ENCODE data around the gene XYLB.
A peak's percentile ranks its signal among the peaks of the same experiment; 100 is the strongest.

The XYLB gene

DNA sequence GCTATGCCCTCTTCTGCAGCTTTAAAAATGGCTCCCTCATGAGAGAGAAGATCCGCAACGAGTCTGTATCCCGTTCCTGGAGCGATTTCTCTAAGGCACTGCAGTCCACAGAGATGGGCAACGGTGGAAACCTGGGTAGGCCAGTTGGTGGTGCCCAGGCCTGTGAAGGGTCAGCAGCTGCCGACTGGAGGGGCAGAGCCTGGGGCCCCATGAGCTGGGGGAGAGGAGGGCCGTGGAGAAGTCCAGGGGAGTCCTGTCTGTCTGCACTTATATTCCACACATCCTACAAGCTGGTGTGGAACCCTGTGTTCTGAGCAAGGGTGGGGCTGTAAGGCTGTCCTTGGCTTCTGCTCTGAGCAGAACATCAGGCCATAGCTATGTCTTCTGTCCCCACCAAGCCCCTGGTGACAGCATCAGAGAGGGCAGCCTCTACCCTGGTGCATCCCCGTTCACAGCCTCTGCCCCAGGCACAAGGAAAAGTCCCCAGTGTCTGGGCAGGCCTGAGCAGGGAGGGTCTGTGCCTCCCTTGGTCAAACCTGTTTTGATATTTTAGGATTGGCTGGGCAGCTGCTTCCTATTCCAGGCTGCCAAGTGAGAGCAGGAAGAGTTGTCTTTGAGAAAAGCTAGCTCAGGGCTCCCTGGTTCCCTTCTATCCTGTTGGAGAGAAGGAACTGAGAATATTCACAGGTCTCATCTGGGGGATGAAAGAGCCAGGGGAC, 29.7 kb downstream of the XYLB start:
- H3K27ac ChIP-seq (ENCODE audit: low read depth, low read length): no peak overlapping the region
- H3K9ac ChIP-seq (ENCODE audit: low read depth, low read length): no peak overlapping the region
- H3K27me3 ChIP-seq (ENCODE audit: control insufficient read depth, insufficient read depth, low read length): no peaks in the 10 kb centered on the region
- H3K4me1 ChIP-seq (ENCODE audit: control insufficient read depth, insufficient read depth, low read length): no peaks in the 10 kb centered on the region
- no peak overlapping the region for H3K4me3 ChIP-seq (ENCODE audit: low read depth, low read length)
- peaks cover 4% of the 10 kb centered on the region; the same call in 1 of the 2 replicates for H3K9me3 ChIP-seq (ENCODE audit: control insufficient read depth, insufficient read depth, low read length)
- peaks cover 30% of the 10 kb centered on the region for H3K36me3 ChIP-seq (ENCODE audit: control insufficient read depth, insufficient read depth, low read length)

DNA sequence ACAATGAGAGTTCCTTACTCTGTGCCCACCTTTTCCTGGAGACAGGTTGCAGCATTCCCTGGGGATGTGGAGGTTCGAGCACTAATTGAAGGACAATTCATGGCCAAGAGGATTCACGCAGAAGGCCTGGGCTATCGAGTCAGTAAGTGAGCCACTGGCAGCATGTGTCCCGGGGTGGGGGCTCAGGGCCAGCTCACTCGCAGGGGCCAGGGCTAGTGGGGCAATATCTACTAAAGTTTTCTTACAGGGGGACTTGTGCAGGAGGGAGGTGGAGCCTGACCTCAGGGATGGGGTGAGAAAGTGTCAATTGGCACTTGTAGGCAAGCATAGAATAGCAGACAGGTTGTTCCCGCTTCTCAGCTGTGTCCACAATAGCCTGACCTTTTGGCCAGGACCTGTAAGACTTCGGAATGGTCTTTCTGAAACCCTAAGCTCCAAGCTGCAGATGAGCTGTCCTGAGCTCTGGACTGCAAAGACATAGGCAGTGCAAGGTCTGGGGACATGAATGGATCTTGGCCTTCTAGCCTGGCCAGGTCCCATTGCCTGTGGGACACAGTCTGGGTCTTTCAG, 32.7 kb downstream of the XYLB start:
- no peak overlapping the region for H3K4me3 ChIP-seq (ENCODE audit: low read depth, low read length)
- no peaks in the 10 kb centered on the region for H3K4me1 ChIP-seq (ENCODE audit: control insufficient read depth, insufficient read depth, low read length)
- no peak overlapping the region for H3K27ac ChIP-seq (ENCODE audit: low read depth, low read length)
- H3K36me3 ChIP-seq (ENCODE audit: control insufficient read depth, insufficient read depth, low read length): peaks cover 30% of the 10 kb centered on the region
- peaks cover 4% of the 10 kb centered on the region; the same call in 1 of the 2 replicates for H3K9me3 ChIP-seq (ENCODE audit: control insufficient read depth, insufficient read depth, low read length)
- H3K27me3 ChIP-seq (ENCODE audit: control insufficient read depth, insufficient read depth, low read length): no peaks in the 10 kb centered on the region
- H3K9ac ChIP-seq (ENCODE audit: low read depth, low read length): no peak overlapping the region

- Histone ChIP-seq H3K27ac (ENCODE audit: low read depth, low read length) (peak overlapping the region; percentile 27), H3K27me3 (ENCODE audit: control insufficient read depth, insufficient read depth, low read length) (no peaks in the 10 kb centered on the region), H3K4me3 (ENCODE audit: low read depth, low read length) (no peak overlapping the region), H3K9me3 (ENCODE audit: control insufficient read depth, insufficient read depth, low read length) (peaks cover 4% of the 10 kb centered on the region; the same call in 1 of the 2 replicates), H3K9ac (ENCODE audit: low read depth, low read length) (no peak overlapping the region), H3K36me3 (ENCODE audit: control insufficient read depth, insufficient read depth, low read length) (peaks cover 21% of the 10 kb centered on the region), H3K4me1 (ENCODE audit: control insufficient read depth, insufficient read depth, low read length) (no peaks in the 10 kb centered on the region)
These were observed 36.0 kb downstream of the XYLB start for GRCh38 chr3:38382506-38383080.

DNA sequence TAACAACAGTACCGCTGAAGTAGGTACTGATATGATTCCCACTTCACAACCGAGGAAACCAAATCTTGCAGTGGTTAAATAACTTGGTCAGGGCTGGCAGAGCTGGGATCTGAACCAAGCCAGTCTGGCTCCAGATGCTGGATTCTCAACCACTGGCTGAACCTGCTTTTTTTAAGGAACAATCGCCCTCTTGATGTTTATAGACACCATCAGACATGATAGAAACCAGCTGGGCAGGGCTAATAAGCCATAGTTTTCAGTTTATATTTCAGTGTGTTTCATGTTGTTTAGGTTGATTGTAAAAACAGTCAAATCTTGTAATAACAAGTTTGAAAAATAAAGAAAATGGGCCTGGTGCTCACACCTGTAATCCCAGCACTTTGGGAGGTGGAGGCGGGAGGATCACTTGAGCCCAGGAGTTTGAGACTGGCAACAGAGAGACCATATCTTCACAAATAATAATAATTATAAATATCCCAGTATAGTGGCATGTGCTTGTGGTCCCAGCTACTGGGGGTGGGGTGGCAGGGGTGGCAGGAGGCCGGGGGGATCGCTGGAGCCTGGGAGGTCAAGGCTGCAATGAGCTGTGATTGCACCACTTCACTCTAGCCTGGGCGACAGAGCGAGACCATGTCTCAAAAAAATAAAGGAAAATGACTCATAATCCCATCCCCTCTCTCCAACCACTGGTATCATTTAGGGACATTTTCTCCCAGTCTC, 36.7 kb downstream of the XYLB start:
- Histone ChIP-seq H3K36me3 (ENCODE audit: control insufficient read depth, insufficient read depth, low read length) (peaks cover 16% of the 10 kb centered on the region; the same call in 1 of the 2 replicates), H3K9me3 (ENCODE audit: control insufficient read depth, insufficient read depth, low read length) (peaks cover 7% of the 10 kb centered on the region; the same call in 1 of the 2 replicates), H3K27me3 (ENCODE audit: control insufficient read depth, insufficient read depth, low read length) (no peaks in the 10 kb centered on the region), H3K27ac (ENCODE audit: low read depth, low read length) (no peak overlapping the region), H3K4me3 (ENCODE audit: low read depth, low read length) (no peak overlapping the region), H3K9ac (ENCODE audit: low read depth, low read length) (no peak overlapping the region), H3K4me1 (ENCODE audit: control insufficient read depth, insufficient read depth, low read length) (no peaks in the 10 kb centered on the region)

DNA sequence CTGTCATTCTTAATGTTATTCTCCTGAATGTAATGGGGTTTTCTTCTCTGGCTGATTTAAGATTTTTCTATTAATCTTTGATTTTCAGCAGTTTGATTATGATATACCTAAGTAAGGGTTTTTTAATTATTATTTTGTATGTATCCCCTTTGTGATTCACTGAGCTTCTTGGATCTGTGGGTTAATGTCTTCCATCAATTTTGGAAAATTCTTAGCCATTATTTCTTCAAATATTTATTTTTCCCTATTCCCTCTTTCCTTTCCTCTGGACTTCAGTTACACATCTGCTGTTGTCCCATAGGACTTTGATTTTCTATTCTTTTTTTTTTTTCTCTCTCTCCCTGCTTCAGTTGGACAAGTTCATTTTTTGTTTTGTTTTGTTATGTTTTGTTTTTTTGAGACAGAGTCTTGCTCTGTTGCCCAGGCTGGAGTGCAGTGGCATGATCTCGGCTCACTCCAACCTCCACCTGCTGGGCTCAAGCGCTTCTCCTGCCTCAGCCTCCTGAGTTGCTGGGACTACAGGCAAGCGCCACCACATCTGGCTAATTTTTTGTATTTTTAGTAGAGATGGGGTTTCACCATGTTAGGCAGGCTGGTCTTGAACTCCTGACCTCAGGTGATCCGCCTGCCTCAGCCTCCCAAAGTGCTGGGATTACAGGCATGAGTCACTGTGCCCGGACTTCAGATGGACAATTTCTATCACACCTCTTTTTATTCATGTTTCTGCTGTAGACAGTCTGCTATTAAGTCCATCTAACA, 40.6 kb downstream of the XYLB start:
- H3K27ac ChIP-seq (ENCODE audit: low read depth, low read length): no peak overlapping the region
- 0 out of 2 replicates have a peak, but pooled peaks cover 3% of the 10 kb centered on the region for H3K36me3 ChIP-seq (ENCODE audit: control insufficient read depth, insufficient read depth, low read length)
- H3K27me3 ChIP-seq (ENCODE audit: control insufficient read depth, insufficient read depth, low read length): no peaks in the 10 kb centered on the region
- H3K4me1 ChIP-seq (ENCODE audit: control insufficient read depth, insufficient read depth, low read length): no peaks in the 10 kb centered on the region
- no peak overlapping the region for H3K4me3 ChIP-seq (ENCODE audit: low read depth, low read length)
- H3K9ac ChIP-seq (ENCODE audit: low read depth, low read length): no peak overlapping the region
- H3K9me3 ChIP-seq (ENCODE audit: control insufficient read depth, insufficient read depth, low read length): 0 out of 2 replicates have a peak, but pooled peaks cover 3% of the 10 kb centered on the region

DNA sequence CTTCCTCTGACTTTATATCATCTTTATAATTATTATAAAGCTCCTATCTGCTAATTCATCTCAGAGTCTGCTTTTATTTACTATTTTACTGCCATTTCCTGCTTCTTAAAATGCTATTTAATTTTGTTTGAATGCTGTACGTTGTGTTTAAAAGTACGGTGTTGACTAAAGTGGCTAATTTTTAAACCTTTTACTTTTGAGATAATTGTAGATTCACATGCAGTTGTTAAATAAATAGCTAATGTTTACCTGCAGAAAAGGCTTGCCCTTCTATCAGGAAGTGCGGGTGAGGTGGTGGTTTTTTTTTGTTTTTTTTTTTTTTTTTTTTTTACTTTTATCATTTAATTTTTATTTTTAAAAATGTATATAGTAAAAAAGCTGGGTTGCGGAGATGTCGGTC, 41.3 kb downstream of the XYLB start:
- Histone ChIP-seq H3K36me3 (ENCODE audit: control insufficient read depth, insufficient read depth, low read length) (0 out of 2 replicates have a peak, but pooled peaks cover 3% of the 10 kb centered on the region), H3K27ac (ENCODE audit: low read depth, low read length) (no peak overlapping the region), H3K4me1 (ENCODE audit: control insufficient read depth, insufficient read depth, low read length) (no peaks in the 10 kb centered on the region), H3K9ac (ENCODE audit: low read depth, low read length) (no peak overlapping the region), H3K27me3 (ENCODE audit: control insufficient read depth, insufficient read depth, low read length) (no peaks in the 10 kb centered on the region), H3K9me3 (ENCODE audit: control insufficient read depth, insufficient read depth, low read length) (0 out of 2 replicates have a peak, but pooled peaks cover 3% of the 10 kb centered on the region), H3K4me3 (ENCODE audit: low read depth, low read length) (no peak overlapping the region)

DNA sequence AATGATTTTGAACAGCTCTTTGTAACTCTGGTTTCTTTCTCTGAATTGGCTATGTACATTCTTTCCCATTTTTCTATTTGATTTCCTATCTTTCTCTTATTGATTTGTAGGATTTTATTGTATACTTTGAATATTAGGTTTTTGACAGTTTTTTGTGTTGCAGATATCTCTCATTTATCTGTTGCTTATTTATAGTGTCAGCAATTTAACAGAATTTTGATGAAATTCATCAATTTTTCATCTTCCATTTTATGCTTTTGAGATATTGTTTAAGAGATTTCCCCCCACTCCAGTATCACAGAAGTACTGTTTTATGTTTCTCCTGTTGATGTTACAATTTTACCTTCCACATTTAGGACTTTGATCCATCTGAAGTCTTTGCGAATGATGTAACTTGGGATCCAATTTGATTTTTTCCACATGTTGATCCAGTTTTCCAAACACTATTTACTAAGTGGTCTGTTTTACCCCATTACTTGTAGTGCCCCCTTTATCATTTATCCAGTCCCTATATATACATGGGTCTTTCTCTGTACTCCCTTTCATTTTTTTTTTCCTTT, 46.1 kb downstream of the XYLB start:
- H3K9me3 ChIP-seq (ENCODE audit: control insufficient read depth, insufficient read depth, low read length): 0 out of 2 replicates have a peak, but pooled peaks cover 3% of the 10 kb centered on the region
- H3K27me3 ChIP-seq (ENCODE audit: control insufficient read depth, insufficient read depth, low read length): no peaks in the 10 kb centered on the region
- H3K4me1 ChIP-seq (ENCODE audit: control insufficient read depth, insufficient read depth, low read length): no peaks in the 10 kb centered on the region
- H3K4me3 ChIP-seq (ENCODE audit: low read depth, low read length): no peak overlapping the region
- H3K36me3 ChIP-seq (ENCODE audit: control insufficient read depth, insufficient read depth, low read length): peaks cover 6% of the 10 kb centered on the region; the same call in 1 of the 2 replicates
- H3K27ac ChIP-seq (ENCODE audit: low read depth, low read length): no peak overlapping the region
- no peak overlapping the region for H3K9ac ChIP-seq (ENCODE audit: low read depth, low read length)

DNA sequence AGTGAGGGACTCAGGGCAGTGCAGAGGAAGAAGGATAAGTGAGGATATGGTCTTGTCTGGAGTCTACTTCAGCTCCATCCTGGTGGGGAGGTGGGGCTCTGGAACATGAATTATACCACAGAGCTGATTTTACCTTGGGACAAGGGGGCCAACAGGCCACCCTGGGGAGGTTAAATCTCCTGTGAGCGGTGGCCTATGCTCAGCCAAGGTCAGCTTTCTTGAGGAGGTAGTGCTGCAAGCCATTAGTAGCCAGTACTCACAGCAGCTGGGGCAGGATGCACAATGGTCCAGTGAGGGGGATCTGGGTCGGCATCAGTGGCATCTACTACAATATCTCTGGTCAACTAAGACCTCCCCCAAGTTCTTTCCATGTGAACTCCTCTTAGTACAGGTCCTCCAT, 49.7 kb downstream of the XYLB start:
- Histone ChIP-seq H3K27me3 (ENCODE audit: control insufficient read depth, insufficient read depth, low read length) (no peaks in the 10 kb centered on the region), H3K9ac (ENCODE audit: low read depth, low read length) (no peak overlapping the region)

GRCh38 chr3:38396861-38397260, 50.3 kb downstream of the XYLB start:
- Histone ChIP-seq H3K4me3 (ENCODE audit: low read depth, low read length) (no peak overlapping the region), H3K4me1 (ENCODE audit: control insufficient read depth, insufficient read depth, low read length) (no peaks in the 10 kb centered on the region), H3K27me3 (ENCODE audit: control insufficient read depth, insufficient read depth, low read length) (no peaks in the 10 kb centered on the region), H3K27ac (ENCODE audit: low read depth, low read length) (no peak overlapping the region), H3K36me3 (ENCODE audit: control insufficient read depth, insufficient read depth, low read length) (peaks cover 16% of the 10 kb centered on the region; the same call in 1 of the 2 replicates), H3K9me3 (ENCODE audit: control insufficient read depth, insufficient read depth, low read length) (no peaks in the 10 kb centered on the region; the same call in 1 of the 2 replicates), H3K9ac (ENCODE audit: low read depth, low read length) (no peak overlapping the region)

More for the DNA sequence above, 49.7 kb downstream of the XYLB start:
- H3K27ac ChIP-seq (ENCODE audit: low read depth, low read length): no peak overlapping the region
- peaks cover 11% of the 10 kb centered on the region; the same call in 1 of the 2 replicates for H3K36me3 ChIP-seq (ENCODE audit: control insufficient read depth, insufficient read depth, low read length)
- H3K9me3 ChIP-seq (ENCODE audit: control insufficient read depth, insufficient read depth, low read length): no peaks in the 10 kb centered on the region; the same call in 1 of the 2 replicates
- H3K4me1 ChIP-seq (ENCODE audit: control insufficient read depth, insufficient read depth, low read length): no peaks in the 10 kb centered on the region
- H3K4me3 ChIP-seq (ENCODE audit: low read depth, low read length): no peak overlapping the region

DNA sequence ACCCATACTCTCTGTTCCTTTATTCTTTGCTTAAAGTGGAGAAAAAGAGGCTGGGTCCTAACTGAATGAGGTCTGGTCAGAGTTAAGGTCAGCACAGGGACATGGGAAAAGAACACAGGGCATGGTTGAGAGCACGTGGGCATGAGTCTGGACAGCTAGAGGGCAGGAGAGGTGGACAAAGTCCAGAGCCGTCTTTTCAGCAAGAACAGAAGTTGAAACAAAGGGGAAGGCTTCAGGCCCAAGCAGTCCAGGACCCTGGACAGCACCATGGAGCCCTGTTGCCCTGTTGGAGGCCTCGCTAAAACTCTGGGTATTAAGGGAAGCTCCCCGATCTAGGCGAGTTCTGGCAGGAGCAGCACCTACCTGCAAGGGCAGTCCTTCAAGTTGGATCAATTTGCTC, 50.7 kb downstream of the XYLB start:
- Histone ChIP-seq H3K4me1 (ENCODE audit: control insufficient read depth, insufficient read depth, low read length) (no peaks in the 10 kb centered on the region), H3K9me3 (ENCODE audit: control insufficient read depth, insufficient read depth, low read length) (no peaks in the 10 kb centered on the region; the same call in 1 of the 2 replicates), H3K36me3 (ENCODE audit: control insufficient read depth, insufficient read depth, low read length) (peaks cover 20% of the 10 kb centered on the region; the same call in 1 of the 2 replicates)

More for the DNA sequence above, 50.7 kb downstream of the XYLB start:
- Histone ChIP-seq H3K9ac (ENCODE audit: low read depth, low read length) (no peak overlapping the region), H3K27ac (ENCODE audit: low read depth, low read length) (no peak overlapping the region), H3K4me3 (ENCODE audit: low read depth, low read length) (no peak overlapping the region), H3K27me3 (ENCODE audit: control insufficient read depth, insufficient read depth, low read length) (no peaks in the 10 kb centered on the region)
